ENCODE data around the gene FGD2. TPM values are rescaled to one million over a fixed set of nuclear protein-coding genes. Genes with fewer than 3 reads are reported as not detected.

The FGD2 gene
- total RNA-seq, 4 donors from 2014 or later: 13.1 to 46.4 (median 29.6) TPM

DNA sequence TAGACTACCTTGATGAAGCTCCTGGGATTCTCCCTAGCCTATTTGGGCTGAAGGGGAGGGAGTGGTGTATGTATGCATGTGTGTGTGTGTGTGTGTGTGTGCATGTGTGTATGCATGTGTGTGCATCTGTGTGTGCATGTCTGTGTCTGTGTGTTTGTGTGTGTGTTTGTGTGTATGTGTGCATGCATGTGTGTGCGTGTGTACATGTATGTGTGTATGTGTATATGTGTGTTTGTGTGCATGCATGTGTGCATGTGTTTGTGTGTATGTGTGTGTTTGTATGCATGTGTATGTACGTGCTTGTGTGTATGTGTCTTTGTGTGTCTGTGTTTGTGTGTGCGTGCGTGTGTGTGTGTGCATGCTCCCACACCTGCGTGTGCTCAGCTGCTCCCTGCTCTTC is 15.4 kb downstream of the FGD2 start:
- H3K9me3 ChIP-seq: no peaks in the 10 kb centered on the region
- WGBS, 2 donors (ENCODE audit: low coverage in 1 of 2): 80 to 84% methylated on average over 1 to 5 of the region's 5 CpGs
- in situ Hi-C loops (cut with MboI; ENCODE audit: low pct_ligation_motif_present in 1 of 4, low pct_unique_long_range_greater_than_20kb in 1 of 4, low sequenced_read_pairs in 3 of 4) (loop anchor here (10.0 to 25.0 kb wide), 4 partner anchors 134 to 259 kb away; partner anchors contain the start of gene C6orf89 (in 3 of the 4)), intact Hi-C loops (cut with DNase I; ENCODE audit: low total_unique reads) (no loop called here)
- peaks cover 0 to 19% (median 8%) of the 10 kb centered on the region in 4 donors for H3K4me1 ChIP-seq
- no peak for DNase-seq
- H3K27ac ChIP-seq: no peak overlapping the region
- TF ChIP-seq, protein P1, sequence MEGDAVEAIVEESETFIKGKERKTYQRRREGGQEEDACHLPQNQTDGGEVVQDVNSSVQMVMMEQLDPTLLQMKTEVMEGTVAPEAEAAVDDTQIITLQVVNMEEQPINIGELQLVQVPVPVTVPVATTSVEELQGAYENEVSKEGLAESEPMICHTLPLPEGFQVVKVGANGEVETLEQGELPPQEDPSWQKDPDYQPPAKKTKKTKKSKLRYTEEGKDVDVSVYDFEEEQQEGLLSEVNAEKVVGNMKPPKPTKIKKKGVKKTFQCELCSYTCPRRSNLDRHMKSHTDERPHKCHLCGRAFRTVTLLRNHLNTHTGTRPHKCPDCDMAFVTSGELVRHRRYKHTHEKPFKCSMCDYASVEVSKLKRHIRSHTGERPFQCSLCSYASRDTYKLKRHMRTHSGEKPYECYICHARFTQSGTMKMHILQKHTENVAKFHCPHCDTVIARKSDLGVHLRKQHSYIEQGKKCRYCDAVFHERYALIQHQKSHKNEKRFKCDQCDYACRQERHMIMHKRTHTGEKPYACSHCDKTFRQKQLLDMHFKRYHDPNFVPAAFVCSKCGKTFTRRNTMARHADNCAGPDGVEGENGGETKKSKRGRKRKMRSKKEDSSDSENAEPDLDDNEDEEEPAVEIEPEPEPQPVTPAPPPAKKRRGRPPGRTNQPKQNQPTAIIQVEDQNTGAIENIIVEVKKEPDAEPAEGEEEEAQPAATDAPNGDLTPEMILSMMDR (IDR thresholded peaks at IDR 0.05): no peak
- TF ChIP-seq EP300 (IDR thresholded peaks at IDR 0.05; ENCODE audit: low read depth): no peak
- no peak for TF ChIP-seq POLR2AphosphoS5 (IDR thresholded peaks at IDR 0.05)
- TF ChIP-seq POLR2A (IDR thresholded peaks at IDR 0.05): no peak
- no peaks in the 10 kb centered on the region for H3K27me3 ChIP-seq
- H3K36me3 ChIP-seq: no peaks in the 10 kb centered on the region
- H3K4me3 ChIP-seq: no peak overlapping the region

DNA sequence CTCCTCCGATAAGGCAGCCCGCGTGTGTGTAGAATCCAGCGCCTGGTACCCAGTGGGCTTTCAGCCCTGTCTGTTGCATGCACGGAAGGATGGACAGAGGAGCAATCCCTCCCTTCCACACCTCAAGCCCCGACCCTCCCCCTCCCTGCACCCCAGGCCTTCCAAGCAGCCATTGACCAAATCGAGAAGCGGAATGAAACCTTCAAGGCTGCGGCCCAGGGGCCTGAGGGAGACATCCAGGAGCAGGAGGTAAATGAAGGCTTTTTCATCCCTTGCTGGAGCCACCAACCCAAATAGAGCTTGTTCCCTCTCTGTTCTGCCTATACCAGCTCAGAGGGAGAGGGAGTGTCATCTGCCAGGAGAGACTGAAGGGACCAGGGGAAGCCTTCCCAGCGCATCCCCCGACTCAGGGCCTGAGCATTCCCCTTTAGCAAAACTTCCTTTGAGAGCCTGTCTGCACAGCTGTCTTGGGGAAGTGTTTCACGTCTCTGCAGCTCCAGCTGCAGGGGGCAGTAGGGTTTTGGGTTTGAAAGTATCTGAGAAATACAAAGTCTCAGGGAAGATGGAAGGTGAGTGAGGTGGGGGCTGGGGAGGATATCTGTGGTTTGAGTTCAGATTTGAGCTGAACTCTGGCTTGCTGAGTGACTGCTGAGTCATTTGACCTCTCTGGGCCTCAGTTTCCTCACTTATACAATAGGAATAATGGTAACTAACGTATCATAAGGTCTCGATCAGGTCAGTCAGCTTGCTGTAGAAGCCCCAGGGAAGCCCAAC is 16.1 kb downstream of the FGD2 start:
- no peaks in the 10 kb centered on the region for H3K36me3 ChIP-seq
- in situ Hi-C loops (cut with MboI; ENCODE audit: low pct_ligation_motif_present in 1 of 4, low pct_unique_long_range_greater_than_20kb in 1 of 4, low sequenced_read_pairs in 3 of 4) (loop anchor here (10.0 to 25.0 kb wide), 4 partner anchors 134 to 259 kb away; partner anchors contain the start of gene C6orf89 (in 3 of the 4)), intact Hi-C loops (cut with DNase I; ENCODE audit: low total_unique reads) (no loop called here)
- peaks cover 0 to 19% (median 8%) of the 10 kb centered on the region in 4 donors for H3K4me1 ChIP-seq
- no peak overlapping the region for H3K4me3 ChIP-seq
- no peak overlapping the region for H3K27ac ChIP-seq
- DNase-seq: peak; percentile 23
- 76% methylated on average over 14 of the region's 14 CpGs; no CpG with 5 or more reads in 1 of the 2 donors for WGBS, 2 donors (ENCODE audit: low coverage in 1 of 2)
- H3K27me3 ChIP-seq: no peaks in the 10 kb centered on the region
- no peak for TF ChIP-seq POLR2A (IDR thresholded peaks at IDR 0.05)
- TF ChIP-seq POLR2AphosphoS5 (IDR thresholded peaks at IDR 0.05): no peak
- TF ChIP-seq, protein P1 (IDR thresholded peaks at IDR 0.05): no peak
- TF ChIP-seq EP300 (IDR thresholded peaks at IDR 0.05; ENCODE audit: low read depth): no peak
- no peaks in the 10 kb centered on the region for H3K9me3 ChIP-seq

DNA sequence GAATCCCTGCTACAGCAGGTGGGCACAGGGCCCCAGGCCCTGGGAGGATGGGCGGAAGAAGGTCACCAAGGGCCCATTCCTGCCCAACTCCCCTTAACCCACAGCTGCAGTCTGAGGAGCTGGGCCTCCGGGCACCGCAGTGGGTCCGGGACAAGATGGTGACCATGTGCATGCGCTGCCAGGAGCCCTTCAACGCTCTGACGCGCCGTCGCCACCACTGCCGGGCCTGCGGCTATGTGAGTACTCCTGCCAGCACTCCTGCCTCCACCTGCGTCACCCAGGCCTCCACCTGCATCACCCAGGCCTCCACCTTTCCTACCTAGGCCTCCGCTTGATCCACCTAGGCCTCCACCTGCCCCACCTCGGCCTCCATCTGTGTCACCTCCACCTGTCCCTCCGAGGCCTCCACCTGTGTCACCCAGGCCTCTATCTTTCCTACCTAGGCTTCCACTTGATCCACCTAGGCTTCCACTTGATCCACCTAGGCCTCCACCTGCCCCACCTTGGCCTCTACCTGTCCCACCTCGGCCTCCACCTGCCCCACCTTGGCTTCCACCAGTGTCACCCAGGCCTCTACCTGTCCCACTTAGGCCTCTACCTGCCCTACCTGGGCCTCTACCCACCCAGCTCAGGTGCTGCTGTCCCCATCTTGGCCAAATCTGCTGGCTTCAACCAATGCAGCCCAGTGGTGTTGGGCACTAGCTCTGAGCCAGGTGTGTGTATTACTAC is 16.8 kb downstream of the FGD2 start:
- intact Hi-C loops (cut with DNase I; ENCODE audit: low total_unique reads) (no loop called here), in situ Hi-C loops (cut with MboI; ENCODE audit: low pct_ligation_motif_present in 1 of 4, low pct_unique_long_range_greater_than_20kb in 1 of 4, low sequenced_read_pairs in 3 of 4) (loop anchor here (10.0 to 25.0 kb wide), 4 partner anchors 135 to 260 kb away; partner anchors contain the start of gene C6orf89 (in 3 of the 4))
- Histone ChIP-seq H3K4me3 (no peak overlapping the region), H3K9me3 (no peaks in the 10 kb centered on the region), H3K27ac (no peak overlapping the region), H3K27me3 (no peaks in the 10 kb centered on the region), H3K36me3 (no peaks in the 10 kb centered on the region), H3K4me1 (peaks cover 0 to 19% (median 8%) of the 10 kb centered on the region in 4 donors)
- 87 to 94% methylated on average over 3 to 17 of the region's 17 CpGs for WGBS, 2 donors (ENCODE audit: low coverage in 1 of 2)
- DNase-seq: no peak
- TF ChIP-seq POLR2A (IDR thresholded peaks at IDR 0.05) (no peak), EP300 (IDR thresholded peaks at IDR 0.05; ENCODE audit: low read depth) (no peak), POLR2AphosphoS5 (IDR thresholded peaks at IDR 0.05) (no peak)
- TF ChIP-seq, protein P1 (IDR thresholded peaks at IDR 0.05): no peak

Data from transverse colon (tissue), 4 donors.